HG02973 (cell line): ENCODE results near the gene GYPE.
"Not testable (repeated sequence)": the region's sequence is repeated elsewhere in the genome, so short reads cannot be mapped to it uniquely, and the experiment has no call there.

ENCODE experiments used
- ATAC-seq: cut with Tn5 transposase; IDR thresholded peaks from one replicate; pipeline ENCODE4 v1.9.1; 2021; ENCODE audit warnings: moderate library complexity; ENCODE audit not compliant: unreplicated experiment

The GYPE gene

GRCh38 chr4:143905440-143905839, at the start of gene GYPE:
TSS of gene GYPE (minus strand) at chr4:143905559. CDS start at chr4:143905507, 52 bp downstream.
- ATAC-seq = not testable (repeated sequence)

GRCh38 chr4:143951458-143951972, 46.2 kb upstream of the GYPE start:
- ATAC-seq = not testable (repeated sequence)

GRCh38 chr4:143950967-143951366, 45.6 kb upstream of the GYPE start:
- not testable (repeated sequence) for ATAC-seq

- not testable (repeated sequence) for ATAC-seq
Measured at GRCh38 chr4:143950185-143950584, 44.8 kb upstream of the GYPE start.

GRCh38 chr4:143947493-143947892, 42.1 kb upstream of the GYPE start:
- ATAC-seq = not testable (repeated sequence)

- not testable (repeated sequence) for ATAC-seq
Measured at GRCh38 chr4:143940708-143941107, 35.3 kb upstream of the GYPE start.

GRCh38 chr4:143939528-143939927, 34.2 kb upstream of the GYPE start:
- no peak for ATAC-seq

GRCh38 chr4:143938890-143939289, 33.5 kb upstream of the GYPE start:
- ATAC-seq = not testable (repeated sequence)

- no peak for ATAC-seq
Measured at GRCh38 chr4:143921181-143921580, 15.8 kb upstream of the GYPE start.

- ATAC-seq = not testable (repeated sequence)
Measured at GRCh38 chr4:143916485-143916884, 11.1 kb upstream of the GYPE start.

- ATAC-seq = not testable (repeated sequence)
Measured at GRCh38 chr4:143912478-143912877, 7.1 kb upstream of the GYPE start.

- not testable (repeated sequence) for ATAC-seq
Measured at GRCh38 chr4:143911528-143912417, 6.4 kb upstream of the GYPE start.

GRCh38 chr4:143910906-143911305, 5.5 kb upstream of the GYPE start:
- ATAC-seq = not testable (repeated sequence)

GRCh38 chr4:143907811-143908210, 2.5 kb upstream of the GYPE start:
- peak; percentile 74 for ATAC-seq

GRCh38 chr4:143904431-143904830, 928 bp downstream of the GYPE start:
- not testable (repeated sequence) for ATAC-seq

GRCh38 chr4:143890323-143890722, 15.0 kb downstream of the GYPE start:
- not testable (repeated sequence) for ATAC-seq

- ATAC-seq = not testable (repeated sequence)
Measured at GRCh38 chr4:143888189-143888588, 17.2 kb downstream of the GYPE start.

- not testable (repeated sequence) for ATAC-seq
Measured at GRCh38 chr4:143884965-143885364, 20.4 kb downstream of the GYPE start.

GRCh38 chr4:143883529-143883928, 21.8 kb downstream of the GYPE start:
- no peak for ATAC-seq

GRCh38 chr4:143882892-143883291, 22.5 kb downstream of the GYPE start:
- no peak for ATAC-seq

GRCh38 chr4:143879561-143879960, 25.8 kb downstream of the GYPE start:
- ATAC-seq = not testable (repeated sequence)

- ATAC-seq = not testable (repeated sequence)
Measured at GRCh38 chr4:143875357-143875756, 30.0 kb downstream of the GYPE start.
